ENCODE results near the gene SCIN. TPM values are rescaled to one million over a fixed set of nuclear protein-coding genes. Genes with fewer than 3 reads are reported as not detected.

The SCIN gene
- total RNA-seq, 4 donors from 2014 or later, result 0.32 to 1.0 (median 0.66) TPM

- no peaks in the 10 kb centered on the region for H3K36me3 ChIP-seq
These were observed 25.8 kb downstream of the SCIN start for GRCh38 chr7:12596225-12596790.

GRCh38 chr7:12601302-12601869 is 30.9 kb downstream of the SCIN start:
- WGBS, result 59% methylated on average over 1 of the region's 1 CpG
- intact Hi-C loops (cut with DNase I), result no loop called here
- no peaks in the 10 kb centered on the region for H3K4me1 ChIP-seq

More at GRCh38 chr7:12596225-12596790, 25.8 kb downstream of the SCIN start:
- no peak overlapping the region for H3K27ac ChIP-seq (replicated peaks in 1 of 4)
- no peaks in the 10 kb centered on the region for H3K27me3 ChIP-seq
- 72% methylated on average over 7 of the region's 7 CpGs for WGBS
- TF ChIP-seq EP300 (IDR thresholded peaks at IDR 0.05) (no peak), CTCF (IDR thresholded peaks at IDR 0.05) (no peak), POLR2AphosphoS5 (IDR thresholded peaks at IDR 0.05) (no peak), POLR2A (IDR thresholded peaks at IDR 0.05; ENCODE audit: low read depth) (no peak)
- no peak for DNase-seq (ENCODE audit: extremely low spot score)
- intact Hi-C loops (cut with DNase I), result no loop called here
- H3K4me1 ChIP-seq, result no peaks in the 10 kb centered on the region
- no peak overlapping the region for H3K4me3 ChIP-seq
- H3K9me3 ChIP-seq, result no peaks in the 10 kb centered on the region

GRCh38 chr7:12607134-12607533 is 36.6 kb downstream of the SCIN start:
- Histone ChIP-seq H3K27ac (replicated peaks in 1 of 4) (no peak overlapping the region), H3K9me3 (peaks cover 0 to 9% (median 4%) of the 10 kb centered on the region in 4 donors), H3K4me3 (no peak overlapping the region), H3K27me3 (no peaks in the 10 kb centered on the region), H3K36me3 (no peaks in the 10 kb centered on the region), H3K4me1 (no peaks in the 10 kb centered on the region)
- 85% methylated on average over 1 of the region's 1 CpG for WGBS
- intact Hi-C loops (cut with DNase I), result no loop called here
- DNase-seq (ENCODE audit: extremely low spot score), result no peak
- TF ChIP-seq POLR2A (IDR thresholded peaks at IDR 0.05; ENCODE audit: low read depth) (no peak), EP300 (IDR thresholded peaks at IDR 0.05) (no peak), POLR2AphosphoS5 (IDR thresholded peaks at IDR 0.05) (no peak), CTCF (IDR thresholded peaks at IDR 0.05) (no peak)

More at GRCh38 chr7:12601302-12601869, 30.9 kb downstream of the SCIN start:
- no peaks in the 10 kb centered on the region for H3K27me3 ChIP-seq
- peaks cover 0 to 14% (median 4%) of the 10 kb centered on the region in 4 donors for H3K9me3 ChIP-seq
- H3K36me3 ChIP-seq, result no peaks in the 10 kb centered on the region
- no peak overlapping the region for H3K4me3 ChIP-seq
- H3K27ac ChIP-seq (replicated peaks in 1 of 4), result no peak overlapping the region
- DNase-seq (ENCODE audit: extremely low spot score), result no peak
- TF ChIP-seq CTCF (IDR thresholded peaks at IDR 0.05) (no peak), POLR2A (IDR thresholded peaks at IDR 0.05; ENCODE audit: low read depth) (no peak), EP300 (IDR thresholded peaks at IDR 0.05) (no peak), POLR2AphosphoS5 (IDR thresholded peaks at IDR 0.05) (no peak)

GRCh38 chr7:12609561-12609960 is 39.0 kb downstream of the SCIN start:
- DNase-seq (ENCODE audit: extremely low spot score), result no peak
- TF ChIP-seq EP300 (IDR thresholded peaks at IDR 0.05) (no peak), POLR2A (IDR thresholded peaks at IDR 0.05; ENCODE audit: low read depth) (no peak), POLR2AphosphoS5 (IDR thresholded peaks at IDR 0.05) (no peak), CTCF (IDR thresholded peaks at IDR 0.05) (no peak)
- Histone ChIP-seq H3K9me3 (no peaks in the 10 kb centered on the region), H3K4me3 (no peak overlapping the region), H3K36me3 (no peaks in the 10 kb centered on the region), H3K27me3 (no peaks in the 10 kb centered on the region), H3K27ac (replicated peaks in 1 of 4) (no peak overlapping the region), H3K4me1 (no peaks in the 10 kb centered on the region)
- 74% methylated on average over 1 of the region's 1 CpG for WGBS
- intact Hi-C loops (cut with DNase I), result no loop called here

Measured in esophagus muscularis mucosa (tissue), 4 donors.